Measurements from ENCODE around the gene DOK3. TPM values are rescaled to one million over a fixed set of nuclear protein-coding genes. Genes with fewer than 3 reads are reported as not detected.

DOK3 gene
- total and polyA plus RNA-seq, 10 of the 15 experiments (the other 5 are each of a cell fraction or from before 2014, with no cell fraction given), result 6.6 to 107 (median 52.1) TPM

- H3K36me3 ChIP-seq (ENCODE audit: control insufficient read depth in 2 of 2, insufficient read depth in 2 of 2, low read length in 1 of 2), result no peaks in the 10 kb centered on the region; a peak in 1 of 4 replicates
- no peaks in the 10 kb centered on the region for H3K9me3 ChIP-seq (replicated peaks; ENCODE audit: control insufficient read depth, insufficient read depth, low read length)
- H3K4me3 ChIP-seq, result no peak overlapping the region
- RAD21 ChIA-PET (ENCODE audit: unreplicated experiment), result interaction anchor here (0.9 kb wide), 1 partner anchor 25 kb away, joined by 3 read pairs; no protein-coding TSS in a partner anchor
- peaks cover 4% of the 10 kb centered on the region; the same call in 1 of the 2 replicates for H3K79me2 ChIP-seq (ENCODE audit: control insufficient read depth, insufficient read depth, low read length)
- SMC1A ChIA-PET (ENCODE audit: uncharacterized antibody, unreplicated experiment), result interaction anchor here (0.7 to 1.4 kb wide), 3 partner anchors 19 to 25 kb away, joined by 3 to 5 read pairs (median 3); partner anchors contain the start of gene PDLIM7
- POLR2A ChIA-PET, result interaction anchor here (0.5 to 1.7 kb wide), 2 partner anchors 20 to 117 kb away, joined by 6 to 7 read pairs; partner anchors contain the start of gene PDLIM7
- WGBS (ENCODE audit: insufficient coverage, insufficient replicate concordance, low lambda C conversion rate, missing lambda C conversion rate), result 80% methylated on average over 17 of the region's 18 CpGs
- no peaks in the 10 kb centered on the region for H3K27me3 ChIP-seq (replicated peaks in 1 of 2; ENCODE audit: control insufficient read depth in 2 of 2, insufficient read depth in 2 of 2, low read length in 1 of 2)
- H3K9ac ChIP-seq (ENCODE audit: control insufficient read depth, insufficient read depth, low read length), result no peak overlapping the region
- H3K27ac ChIP-seq (ENCODE audit: control insufficient read depth, insufficient read depth), result no peak overlapping the region
- in situ Hi-C loops (cut with MboI), result no loop called here
- TF ChIP-seq ETV6 (conservative IDR thresholded peaks at IDR 0.05 in 1 of 2, IDR thresholded peaks at IDR 0.05 in 1 of 2; ENCODE audit: borderline replicate concordance in 1 of 2, low read depth in 1 of 2) (no peak), ZNF384 (IDR thresholded peaks at IDR 0.05; ENCODE audit: borderline replicate concordance, low read depth, low read length) (no peak), ZNF687 (IDR thresholded peaks at IDR 0.05) (no peak), BHLHE40 (IDR thresholded peaks at IDR 0.05; ENCODE audit: borderline replicate concordance in 1 of 2, low read depth in 2 of 2, low read length in 1 of 2) (no peak), GATAD2B (conservative IDR thresholded peaks at IDR 0.05; ENCODE audit: low read depth) (no peak), MAX (IDR thresholded peaks at IDR 0.05; ENCODE audit: low read depth, low read length) (no peak), GABPA (IDR thresholded peaks at IDR 0.05; ENCODE audit: low read depth) (no peak), ZBTB11 (CRISPR knock-in tag; IDR thresholded peaks at IDR 0.05) (no peak), BMI1 (IDR thresholded peaks at IDR 0.05; ENCODE audit: borderline replicate concordance) (no peak), RAD51 (IDR thresholded peaks at IDR 0.05) (no peak), KDM1A (IDR thresholded peaks at IDR 0.05; ENCODE audit: borderline replicate concordance) (no peak), EED (IDR thresholded peaks at IDR 0.05; ENCODE audit: low read depth) (no peak), HCFC1 (IDR thresholded peaks at IDR 0.05; ENCODE audit: low read length) (no peak)
- intact Hi-C loops (cut with micrococcal nuclease; ENCODE audit: unreplicated experiment), result no loop called here
- ATAC-seq, result no peak
- DNase-seq (ENCODE audit: low read depth, low spot score), result no peak
- peaks cover 23% of the 10 kb centered on the region for H3K4me1 ChIP-seq (ENCODE audit: control insufficient read depth, insufficient read depth, low read length)
- CTCF ChIA-PET, result interaction anchor here (1.0 to 1.4 kb wide), 6 partner anchors 24 to 106 kb away, joined by 3 to 6 read pairs (median 3); no protein-coding TSS in a partner anchor
- no peak for FAIRE-seq
- no TSS peak for BruUV-seq (replicated peaks)
- no peaks in the 10 kb centered on the region for H4K20me1 ChIP-seq (ENCODE audit: control insufficient read depth, insufficient read depth)
- no peak overlapping the region for H3K4me2 ChIP-seq (ENCODE audit: control insufficient read depth, insufficient read depth)
- H2AFZ ChIP-seq (ENCODE audit: control insufficient read depth, low read depth, low read length), result no peak overlapping the region
Measured at GRCh38 chr5:177476531-177477233, 32.9 kb downstream of the DOK3 start.

All from GM12878 (cell line).